Neural cell (in vitro differentiated cells): ENCODE measurements around the gene CLASP2. TPM values are rescaled to one million over a fixed set of nuclear protein-coding genes. Genes with fewer than 3 reads are reported as not detected.

ENCODE experiments used
- H2AFZ ChIP-seq: fragments of 200-600, 300-800 bp; sonication (generic), shearing (Covaris generic); 2 replicates; pipeline ENCODE4 v1.6.0; 2014; ENCODE audit warnings: low read depth, mild to moderate bottlenecking, antibody characterized with exemption, low read length, moderate library complexity
- H3F3A ChIP-seq: fragments of 200-600 bp; shearing (Covaris generic); 2 replicates; pipeline ENCODE4 v1.6.1; 2016; ENCODE audit warnings: mild to moderate bottlenecking, moderate library complexity, mixed read lengths, antibody characterized with exemption, low read length; ENCODE audit not compliant: insufficient read depth, poor library complexity, severe bottlenecking
- H3K27ac ChIP-seq: fragments of 200-600, 300-800 bp; sonication (generic), shearing (Covaris generic); 2 replicates; pipeline ENCODE4 v1.5.1; 2014; ENCODE audit warnings: mild to moderate bottlenecking, low read length, moderate library complexity
- H3K27me3 ChIP-seq: fragments of 300-800, 200-600 bp; sonication (generic), shearing (Covaris generic); 2 replicates; pipeline ENCODE4 v1.6.0; 2014; ENCODE audit warnings: mild to moderate bottlenecking, low read depth, low read length, moderate library complexity; ENCODE audit not compliant: insufficient read depth
- H3K36me3 ChIP-seq: fragments of 300-800, 200-600 bp; sonication (generic), shearing (Covaris generic); 2 replicates; pipeline ENCODE4 v1.5.1; 2014; ENCODE audit warnings: mild to moderate bottlenecking, antibody characterized with exemption, low read length, moderate library complexity; ENCODE audit not compliant: insufficient read depth
- H3K4me2 ChIP-seq: fragments of 300-800, 200-600 bp; sonication (generic), shearing (Covaris generic); 2 replicates; pipeline ENCODE4 v1.6.0; 2014; ENCODE audit warnings: mild to moderate bottlenecking, low read length
- H3K4me3 ChIP-seq: fragments of 300-800, 200-600 bp; sonication (generic), shearing (Covaris generic); 2 replicates; pipeline ENCODE4 v1.5.1; 2014; ENCODE audit warnings: mild to moderate bottlenecking, low read length, moderate library complexity
- H3K79me2 ChIP-seq: fragments of 200-600 bp; shearing (Covaris generic); replicated peaks from 2 replicates; pipeline ENCODE4 v1.6.0; 2014; ENCODE audit warnings: mild to moderate bottlenecking, low read length, moderate library complexity; ENCODE audit not compliant: insufficient read depth
- H3K9ac ChIP-seq: fragments of 300-800, 200-600 bp; sonication (generic), shearing (Covaris generic); 2 replicates; pipeline ENCODE4 v1.6.1; 2016; ENCODE audit warnings: mild to moderate bottlenecking, low read length, mixed read lengths
- H3K9me2 ChIP-seq: fragments of 200-600 bp; shearing (Covaris generic); 2 replicates; pipeline ENCODE4 v1.6.1; 2016; ENCODE audit warnings: mild to moderate bottlenecking, low read length, mixed read lengths; ENCODE audit not compliant: insufficient read depth
- H3K9me3 ChIP-seq: fragments of 200-600, 300-800 bp; sonication (generic), shearing (Covaris generic); 2 replicates; pipeline ENCODE4 v1.6.1; 2016; ENCODE audit warnings: mild to moderate bottlenecking, mixed run types, low read length, moderate library complexity, mixed read lengths
- H4K20me1 ChIP-seq: fragments of 200-600 bp; shearing (Covaris generic); 2 replicates; pipeline ENCODE4 v1.6.1; 2016; ENCODE audit warnings: mild to moderate bottlenecking, mixed run types; ENCODE audit not compliant: insufficient read depth
- EP300 ChIP-seq: fragments of 450-650 bp; conservative IDR thresholded peaks from 2 replicates; pipeline ENCODE4 v1.6.1; 2014; ENCODE audit warnings: antibody characterized with exemption, mild to moderate bottlenecking, moderate library complexity; ENCODE audit not compliant: poor library complexity, severe bottlenecking
- EZH2 ChIP-seq: fragments of 200-600, 300-800 bp; shearing (Covaris generic), sonication (generic); IDR thresholded peaks from 2 replicates; pipeline ENCODE4 v1.6.1; 2014; ENCODE audit warnings: antibody characterized with exemption, low read length, borderline replicate concordance, mild to moderate bottlenecking; ENCODE audit not compliant: insufficient read depth, poor library complexity, severe bottlenecking
- MXI1 ChIP-seq: fragments of 450-650 bp; conservative IDR thresholded peaks from 2 replicates; pipeline ENCODE4 v1.6.1; 2014; ENCODE audit warnings: antibody characterized with exemption, mild to moderate bottlenecking; ENCODE audit not compliant: poor library complexity, severe bottlenecking
- POLR2AphosphoS5 ChIP-seq: IDR thresholded peaks from 2 replicates; pipeline ENCODE4 v1.6.1; 2012
- RAD21 ChIP-seq: fragments of 450-650 bp; conservative IDR thresholded peaks from 2 replicates; pipeline ENCODE4 v1.6.1; 2014; ENCODE audit warnings: antibody characterized with exemption, mild to moderate bottlenecking, moderate library complexity
- SMC3 ChIP-seq: fragments of 450-650 bp; conservative IDR thresholded peaks from 2 replicates; pipeline ENCODE4 v1.6.1; 2014; ENCODE audit warnings: antibody characterized with exemption, mild to moderate bottlenecking, moderate library complexity; ENCODE audit not compliant: poor library complexity
- TAF1 ChIP-seq: IDR thresholded peaks from 2 replicates; pipeline ENCODE4 v1.6.1; 2012; ENCODE audit warnings: low read depth
- polyA plus RNA-seq: library from polyadenylated mRNA; depleted of rRNA; stranded (reverse); fragments of >200 nt; gene quantifications from 2 replicates; pipeline ENCODE4 v1.2.3, GENCODE V29; 2014
- TF ChIP-seq, protein P1 (sequence below): fragments of 450-650 bp; IDR thresholded peaks from 2 replicates; pipeline ENCODE4 v1.5.1; 2014; ENCODE audit warnings: antibody characterized with exemption, mild to moderate bottlenecking, moderate library complexity; ENCODE audit not compliant: poor library complexity, severe bottlenecking
- TF ChIP-seq, protein P2 (sequence below): IDR thresholded peaks from 2 replicates; pipeline ENCODE4 v1.6.1; 2012; ENCODE audit warnings: borderline replicate concordance

The CLASP2 gene
- polyA plus RNA-seq, 1 donor from 2014 or later = 938 TPM

DNA sequence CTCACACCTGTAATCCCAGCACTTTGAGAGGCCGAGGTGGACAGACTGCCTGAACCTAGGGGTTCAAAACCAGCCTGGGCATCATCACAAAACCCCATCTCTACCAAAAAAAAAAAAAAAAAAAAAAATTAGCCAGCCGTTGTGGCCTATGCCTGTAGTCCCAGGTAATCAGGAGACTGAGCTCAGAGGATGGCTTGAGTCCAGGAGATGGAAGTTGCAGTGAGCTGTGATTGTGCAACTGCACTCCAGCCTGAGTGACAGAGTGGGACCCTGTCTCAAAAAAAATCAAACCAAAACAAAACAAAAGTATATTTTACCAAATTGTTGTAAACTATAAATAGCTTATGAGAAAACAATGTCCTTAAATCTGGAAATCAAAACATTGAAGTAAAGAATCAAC, 243.2 kb downstream of the CLASP2 start:
- Histone ChIP-seq H3K27me3 (no peaks in the 10 kb centered on the region), H3K4me2 (no peak overlapping the region), H3K9ac (no peak overlapping the region), H3K79me2 (no peaks in the 10 kb centered on the region), H3K27ac (no peak overlapping the region), H3K9me3 (no peaks in the 10 kb centered on the region), H3K36me3 (no peaks in the 10 kb centered on the region), H4K20me1 (no peaks in the 10 kb centered on the region), H2AFZ (no peak overlapping the region), H3K9me2 (no peaks in the 10 kb centered on the region), H3F3A (no peaks in the 10 kb centered on the region), H3K4me3 (no peak overlapping the region)
- TF ChIP-seq EP300 (no peak), POLR2AphosphoS5 (no peak), TAF1 (no peak), SMC3 (no peak), EZH2 (no peak), MXI1 (no peak), RAD21 (no peak)
- TF ChIP-seq, protein P1, sequence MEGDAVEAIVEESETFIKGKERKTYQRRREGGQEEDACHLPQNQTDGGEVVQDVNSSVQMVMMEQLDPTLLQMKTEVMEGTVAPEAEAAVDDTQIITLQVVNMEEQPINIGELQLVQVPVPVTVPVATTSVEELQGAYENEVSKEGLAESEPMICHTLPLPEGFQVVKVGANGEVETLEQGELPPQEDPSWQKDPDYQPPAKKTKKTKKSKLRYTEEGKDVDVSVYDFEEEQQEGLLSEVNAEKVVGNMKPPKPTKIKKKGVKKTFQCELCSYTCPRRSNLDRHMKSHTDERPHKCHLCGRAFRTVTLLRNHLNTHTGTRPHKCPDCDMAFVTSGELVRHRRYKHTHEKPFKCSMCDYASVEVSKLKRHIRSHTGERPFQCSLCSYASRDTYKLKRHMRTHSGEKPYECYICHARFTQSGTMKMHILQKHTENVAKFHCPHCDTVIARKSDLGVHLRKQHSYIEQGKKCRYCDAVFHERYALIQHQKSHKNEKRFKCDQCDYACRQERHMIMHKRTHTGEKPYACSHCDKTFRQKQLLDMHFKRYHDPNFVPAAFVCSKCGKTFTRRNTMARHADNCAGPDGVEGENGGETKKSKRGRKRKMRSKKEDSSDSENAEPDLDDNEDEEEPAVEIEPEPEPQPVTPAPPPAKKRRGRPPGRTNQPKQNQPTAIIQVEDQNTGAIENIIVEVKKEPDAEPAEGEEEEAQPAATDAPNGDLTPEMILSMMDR = no peak
- TF ChIP-seq, protein P2, sequence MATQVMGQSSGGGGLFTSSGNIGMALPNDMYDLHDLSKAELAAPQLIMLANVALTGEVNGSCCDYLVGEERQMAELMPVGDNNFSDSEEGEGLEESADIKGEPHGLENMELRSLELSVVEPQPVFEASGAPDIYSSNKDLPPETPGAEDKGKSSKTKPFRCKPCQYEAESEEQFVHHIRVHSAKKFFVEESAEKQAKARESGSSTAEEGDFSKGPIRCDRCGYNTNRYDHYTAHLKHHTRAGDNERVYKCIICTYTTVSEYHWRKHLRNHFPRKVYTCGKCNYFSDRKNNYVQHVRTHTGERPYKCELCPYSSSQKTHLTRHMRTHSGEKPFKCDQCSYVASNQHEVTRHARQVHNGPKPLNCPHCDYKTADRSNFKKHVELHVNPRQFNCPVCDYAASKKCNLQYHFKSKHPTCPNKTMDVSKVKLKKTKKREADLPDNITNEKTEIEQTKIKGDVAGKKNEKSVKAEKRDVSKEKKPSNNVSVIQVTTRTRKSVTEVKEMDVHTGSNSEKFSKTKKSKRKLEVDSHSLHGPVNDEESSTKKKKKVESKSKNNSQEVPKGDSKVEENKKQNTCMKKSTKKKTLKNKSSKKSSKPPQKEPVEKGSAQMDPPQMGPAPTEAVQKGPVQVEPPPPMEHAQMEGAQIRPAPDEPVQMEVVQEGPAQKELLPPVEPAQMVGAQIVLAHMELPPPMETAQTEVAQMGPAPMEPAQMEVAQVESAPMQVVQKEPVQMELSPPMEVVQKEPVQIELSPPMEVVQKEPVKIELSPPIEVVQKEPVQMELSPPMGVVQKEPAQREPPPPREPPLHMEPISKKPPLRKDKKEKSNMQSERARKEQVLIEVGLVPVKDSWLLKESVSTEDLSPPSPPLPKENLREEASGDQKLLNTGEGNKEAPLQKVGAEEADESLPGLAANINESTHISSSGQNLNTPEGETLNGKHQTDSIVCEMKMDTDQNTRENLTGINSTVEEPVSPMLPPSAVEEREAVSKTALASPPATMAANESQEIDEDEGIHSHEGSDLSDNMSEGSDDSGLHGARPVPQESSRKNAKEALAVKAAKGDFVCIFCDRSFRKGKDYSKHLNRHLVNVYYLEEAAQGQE = no peak

DNA sequence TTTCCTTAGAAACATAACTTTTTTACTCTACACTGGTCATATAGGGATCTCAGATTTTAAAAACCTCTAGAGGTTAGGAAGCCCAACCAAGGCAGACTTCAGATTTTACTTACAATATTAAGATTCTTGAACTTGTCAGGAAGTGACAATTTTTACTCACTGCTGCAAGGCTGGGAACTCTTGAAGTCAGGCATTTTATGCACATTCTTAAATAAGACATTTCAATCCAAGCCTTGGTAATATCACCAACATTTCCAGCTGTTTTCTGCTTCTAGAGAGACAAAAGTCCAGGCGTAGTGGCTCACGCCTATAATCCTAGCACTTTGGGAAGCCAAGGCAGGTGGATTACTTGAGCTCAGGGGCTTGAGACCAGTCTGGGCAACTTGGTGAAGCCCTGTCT, 244.2 kb downstream of the CLASP2 start:
- Histone ChIP-seq H3F3A (no peaks in the 10 kb centered on the region), H3K36me3 (no peaks in the 10 kb centered on the region), H3K9me2 (no peaks in the 10 kb centered on the region), H3K27ac (no peak overlapping the region), H3K9me3 (no peaks in the 10 kb centered on the region), H3K79me2 (no peaks in the 10 kb centered on the region), H3K27me3 (no peaks in the 10 kb centered on the region), H2AFZ (no peak overlapping the region), H3K4me3 (no peak overlapping the region), H3K9ac (no peak overlapping the region), H4K20me1 (no peaks in the 10 kb centered on the region), H3K4me2 (no peak overlapping the region)
- TF ChIP-seq, protein P2 = no peak
- TF ChIP-seq EP300 (no peak), TAF1 (no peak), EZH2 (no peak), POLR2AphosphoS5 (no peak)
- TF ChIP-seq, protein P1 = no peak
